ENCODE data around the gene CYP2U1. TPM values are rescaled to one million over a fixed set of nuclear protein-coding genes. Genes with fewer than 3 reads are reported as not detected.

CYP2U1 gene
- total and polyA plus RNA-seq, 7 experiments from 2014 or later = 2.8 to 11.4 (median 5.8) TPM

GRCh38 chr4:107931775-107932321 lies 499 bp downstream of the CYP2U1 start:
- ATAC-seq (peak; percentile 6), DNase-seq (peak in 6 of 9 donors; percentile 15 to 36 (median 32))
- intact Hi-C loops (cut with micrococcal nuclease) = loop anchor here (1.0 to 5.0 kb wide), 7 partner anchors 57 to 1883 kb away; partner anchors contain the start of genes HADH (in 2 of the 2), OSTC (in 2 of the 2), PAPSS1 (in 2 of the 2) and AIMP1 (in 1 of the 2)
- H3K4me3 Mint-ChIP-seq = peak overlapping the region; percentile 85 to 92 (median 89)
- Histone ChIP-seq H3K4me3 (ENCODE audit: low read length) (peak overlapping the region; percentile 86), H3K4me1 (ENCODE audit: control insufficient read depth in 2 of 2, insufficient read depth in 2 of 2, low read length in 2 of 2) (peaks cover 8 to 12% of the 10 kb centered on the region in 2 donors), H3K9me3 (ENCODE audit: control insufficient read depth in 2 of 3, low read length in 3 of 3) (no peaks in the 10 kb centered on the region), H3K27ac (ENCODE audit: low read depth, low read length) (peak overlapping the region; percentile 71), H3K27me3 (ENCODE audit: control insufficient read depth in 2 of 2, insufficient read depth in 2 of 2, low read length in 2 of 2) (no peaks in the 10 kb centered on the region), H3K36me3 (ENCODE audit: control insufficient read depth in 2 of 3, insufficient read depth in 3 of 3, low read length in 3 of 3) (no peaks in the 10 kb centered on the region)
- POLR2A ChIA-PET = interaction anchor here (0.8 to 1.0 kb wide), 3 partner anchors 12 to 212 kb away, joined by 3 to 4 read pairs (median 3); partner anchors contain the start of gene PAPSS1
- peaks cover 0 to 17% (median 0%) of the 10 kb centered on the region in 5 donors for H3K27me3 Mint-ChIP-seq
- H3K27ac Mint-ChIP-seq = peak overlapping the region in 8 of 9 donors; percentile 42 to 75 (median 56)
- no peaks in the 10 kb centered on the region for H3K9me3 Mint-ChIP-seq
- peaks cover 0 to 12% (median 8%) of the 10 kb centered on the region in 5 donors for H3K36me3 Mint-ChIP-seq
- H3K4me1 Mint-ChIP-seq = peaks cover 22 to 52% (median 40%) of the 10 kb centered on the region in 7 donors
- CTCF ChIA-PET = interaction anchor here (0.7 kb wide), 1 partner anchor 640 kb away, joined by 3 read pairs; no protein-coding TSS in a partner anchor

- Histone ChIP-seq H3K27me3 (ENCODE audit: control insufficient read depth in 2 of 2, insufficient read depth in 2 of 2, low read length in 2 of 2) (no peaks in the 10 kb centered on the region), H3K4me3 (ENCODE audit: low read length) (no peak overlapping the region), H3K9me3 (ENCODE audit: control insufficient read depth in 2 of 3, low read length in 3 of 3) (no peaks in the 10 kb centered on the region), H3K36me3 (ENCODE audit: control insufficient read depth in 2 of 3, insufficient read depth in 3 of 3, low read length in 3 of 3) (no peaks in the 10 kb centered on the region), H3K4me1 (ENCODE audit: control insufficient read depth in 2 of 2, insufficient read depth in 2 of 2, low read length in 2 of 2) (peaks cover 8 to 12% of the 10 kb centered on the region in 2 donors), H3K27ac (ENCODE audit: low read depth, low read length) (no peak overlapping the region)
- Mint-ChIP-seq H3K4me1 (peaks cover 25 to 51% (median 42%) of the 10 kb centered on the region in 7 donors), H3K27ac (peak overlapping the region in 2 of 9 donors; percentile 1 to 10), H3K9me3 (no peaks in the 10 kb centered on the region), H3K27me3 (peaks cover 0 to 10% (median 0%) of the 10 kb centered on the region in 5 donors), H3K36me3 (peaks cover 4 to 23% (median 16%) of the 10 kb centered on the region in 5 donors), H3K4me3 (no peak overlapping the region)
- intact Hi-C loops (cut with micrococcal nuclease) = no loop called here
- DNase-seq = no peak
- POLR2A ChIA-PET = no interaction called here
- ATAC-seq = no peak
- CTCF ChIA-PET = no interaction called here
Observed at GRCh38 chr4:107935246-107935645, 3.9 kb downstream of the CYP2U1 start.

- Histone ChIP-seq H3K4me1 (ENCODE audit: control insufficient read depth in 2 of 2, insufficient read depth in 2 of 2, low read length in 2 of 2) (peaks cover 6 to 8% of the 10 kb centered on the region in 2 donors), H3K4me3 (ENCODE audit: low read length) (no peak overlapping the region), H3K27me3 (ENCODE audit: control insufficient read depth in 2 of 2, insufficient read depth in 2 of 2, low read length in 2 of 2) (no peaks in the 10 kb centered on the region), H3K9me3 (ENCODE audit: control insufficient read depth in 2 of 3, low read length in 3 of 3) (no peaks in the 10 kb centered on the region), H3K27ac (ENCODE audit: low read depth, low read length) (no peak overlapping the region), H3K36me3 (ENCODE audit: control insufficient read depth in 2 of 3, insufficient read depth in 3 of 3, low read length in 3 of 3) (no peaks in the 10 kb centered on the region)
- intact Hi-C loops (cut with micrococcal nuclease) = no loop called here
- ChIA-PET CTCF (no interaction called here), POLR2A (interaction anchor here (0.7 kb wide), 1 partner anchor 600 kb away, joined by 3 read pairs; no protein-coding TSS in a partner anchor)
- ATAC-seq (no peak), DNase-seq (no peak)
- Mint-ChIP-seq H3K27me3 (peaks cover 0 to 3% (median 0%) of the 10 kb centered on the region in 5 donors), H3K4me3 (peak overlapping the region in 4 of 10 donors; percentile 14 to 65 (median 48)), H3K9me3 (no peaks in the 10 kb centered on the region), H3K4me1 (peaks cover 18 to 41% (median 35%) of the 10 kb centered on the region in 7 donors), H3K27ac (no peak overlapping the region), H3K36me3 (peaks cover 4 to 26% (median 16%) of the 10 kb centered on the region in 5 donors)
Observed at GRCh38 chr4:107937040-107937439, 5.7 kb downstream of the CYP2U1 start.

- H3K4me3 Mint-ChIP-seq = no peak overlapping the region
- intact Hi-C loops (cut with micrococcal nuclease) = no loop called here
- no peak for ATAC-seq
Observed at GRCh38 chr4:107939307-107939706, 8.0 kb downstream of the CYP2U1 start.

GRCh38 chr4:107945809-107946208 lies 14.5 kb downstream of the CYP2U1 start:
- ATAC-seq (no peak), DNase-seq (no peak)
- no peak overlapping the region for H3K27ac ChIP-seq (ENCODE audit: low read depth, low read length)
- peaks cover 3 to 65% (median 42%) of the 10 kb centered on the region in 5 donors for H3K36me3 Mint-ChIP-seq
- H3K4me3 Mint-ChIP-seq = no peak overlapping the region
- H3K36me3 ChIP-seq (ENCODE audit: control insufficient read depth in 2 of 3, insufficient read depth in 3 of 3, low read length in 3 of 3) = peaks cover 0 to 28% (median 0%) of the 10 kb centered on the region in 3 experiments
- no peak overlapping the region for H3K4me3 ChIP-seq (ENCODE audit: low read length)
- no peaks in the 10 kb centered on the region for H3K27me3 ChIP-seq (ENCODE audit: control insufficient read depth in 2 of 2, insufficient read depth in 2 of 2, low read length in 2 of 2)
- H3K9me3 ChIP-seq (ENCODE audit: control insufficient read depth in 2 of 3, low read length in 3 of 3) = no peaks in the 10 kb centered on the region
- no peaks in the 10 kb centered on the region for H3K4me1 Mint-ChIP-seq
- H3K27me3 Mint-ChIP-seq = no peaks in the 10 kb centered on the region
- H3K27ac Mint-ChIP-seq = no peak overlapping the region
- ChIA-PET POLR2A (no interaction called here), CTCF (interaction anchor here (0.6 kb wide), 1 partner anchor 67 kb away, joined by 4 read pairs; no protein-coding TSS in a partner anchor)
- H3K9me3 Mint-ChIP-seq = peaks cover 0 to 4% (median 0%) of the 10 kb centered on the region in 11 donors
- intact Hi-C loops (cut with micrococcal nuclease) = no loop called here
- no peaks in the 10 kb centered on the region for H3K4me1 ChIP-seq (ENCODE audit: control insufficient read depth in 2 of 2, insufficient read depth in 2 of 2, low read length in 2 of 2)

More at GRCh38 chr4:107939307-107939706, 8.0 kb downstream of the CYP2U1 start:
- Histone ChIP-seq H3K27me3 (ENCODE audit: control insufficient read depth in 2 of 2, insufficient read depth in 2 of 2, low read length in 2 of 2) (no peaks in the 10 kb centered on the region), H3K9me3 (ENCODE audit: control insufficient read depth in 2 of 3, low read length in 3 of 3) (no peaks in the 10 kb centered on the region), H3K4me3 (ENCODE audit: low read length) (no peak overlapping the region), H3K4me1 (ENCODE audit: control insufficient read depth in 2 of 2, insufficient read depth in 2 of 2, low read length in 2 of 2) (no peaks in the 10 kb centered on the region), H3K36me3 (ENCODE audit: control insufficient read depth in 2 of 3, insufficient read depth in 3 of 3, low read length in 3 of 3) (no peaks in the 10 kb centered on the region), H3K27ac (ENCODE audit: low read depth, low read length) (no peak overlapping the region)
- Mint-ChIP-seq H3K36me3 (peaks cover 4 to 38% (median 26%) of the 10 kb centered on the region in 5 donors), H3K27ac (no peak overlapping the region), H3K9me3 (peaks cover 0 to 4% (median 0%) of the 10 kb centered on the region in 11 donors), H3K27me3 (no peaks in the 10 kb centered on the region), H3K4me1 (peaks cover 7 to 18% (median 12%) of the 10 kb centered on the region in 7 donors)
- POLR2A ChIA-PET = no interaction called here
- CTCF ChIA-PET = no interaction called here
- no peak for DNase-seq

GRCh38 chr4:107950746-107951540 lies 19.6 kb downstream of the CYP2U1 start:
- no peak overlapping the region for H3K27ac ChIP-seq (ENCODE audit: low read depth, low read length)
- H3K36me3 ChIP-seq (ENCODE audit: control insufficient read depth in 2 of 3, insufficient read depth in 3 of 3, low read length in 3 of 3) = peaks cover 0 to 21% (median 0%) of the 10 kb centered on the region in 3 experiments
- peaks cover 3 to 58% (median 44%) of the 10 kb centered on the region in 5 donors for H3K36me3 Mint-ChIP-seq
- no peak overlapping the region for H3K27ac Mint-ChIP-seq
- H3K27me3 Mint-ChIP-seq = no peaks in the 10 kb centered on the region
- peaks cover 0 to 10% (median 8%) of the 10 kb centered on the region in 11 donors for H3K9me3 Mint-ChIP-seq
- intact Hi-C loops (cut with micrococcal nuclease) = no loop called here
- H3K4me1 Mint-ChIP-seq = no peaks in the 10 kb centered on the region
- DNase-seq (no peak), ATAC-seq (no peak)
- H3K4me3 ChIP-seq (ENCODE audit: low read length) = no peak overlapping the region
- ChIA-PET POLR2A (no interaction called here), CTCF (no interaction called here)
- peaks cover 0 to 8% (median 0%) of the 10 kb centered on the region in 3 experiments for H3K9me3 ChIP-seq (ENCODE audit: control insufficient read depth in 2 of 3, low read length in 3 of 3)
- no peak overlapping the region for H3K4me3 Mint-ChIP-seq
- no peaks in the 10 kb centered on the region for H3K27me3 ChIP-seq (ENCODE audit: control insufficient read depth in 2 of 2, insufficient read depth in 2 of 2, low read length in 2 of 2)
- H3K4me1 ChIP-seq (ENCODE audit: control insufficient read depth in 2 of 2, insufficient read depth in 2 of 2, low read length in 2 of 2) = no peaks in the 10 kb centered on the region
